GM12878 (cell line): Measurements from ENCODE around the gene HPD. TPM values are rescaled to one million over a fixed set of nuclear protein-coding genes. Genes with fewer than 3 reads are reported as not detected.

Experiments used
- ATAC-seq: fragments of 200-7000 bp; cut with Tn5 transposase; 3 replicates; pipeline ENCODE4 v1.9.1; 2020; ENCODE audit warnings: mild to moderate bottlenecking, moderate library complexity
- BruUV-seq: library from RNA; stranded (reverse); fragments of 400-500 nt; replicated peaks from 2 replicates; lab custom pipeline; 2021; lab: Mats Ljungman, UMichigan
- CTCF ChIA-PET: fragments of 300-600 bp; sonication (Branson Sonifier 250); formaldehyde crosslinking; extraction: SDS; loops from one replicate; lab custom pipeline; 2021; ENCODE audit warnings: inconsistent platforms; lab: Yijun Ruan, JAX
- POLR2A ChIA-PET: fragments of 350-600 bp; formaldehyde crosslinking; extraction: SDS; loops from one replicate; lab custom pipeline; 2021; ENCODE audit warnings: inconsistent platforms; lab: Charles Lee
- RAD21 ChIA-PET: fragments of 300-600 bp; sonication (Branson Sonifier 250); formaldehyde crosslinking; loops from one replicate; lab custom pipeline; 2023; ENCODE audit warnings: antibody characterized with exemption; ENCODE audit not compliant: unreplicated experiment; lab: Charles Lee
- SMC1A ChIA-PET: fragments of 300-600 bp; sonication (Branson Sonifier 250); formaldehyde crosslinking; loops from one replicate; lab custom pipeline; 2023; ENCODE audit not compliant: unreplicated experiment, uncharacterized antibody; lab: Charles Lee
- DNase-seq: peaks from one replicate; pipeline ENCODE4 v3.0.0-alpha.2; 2011; ENCODE audit warnings: low read depth, low spot score
- FAIRE-seq: peaks from 3 replicates; lab custom pipeline; 2011; peaks lifted over from hg19 to GRCh38; lab: Jason Lieb, UNC
- H2AFZ ChIP-seq: 2 replicates; pipeline ENCODE4 v1.6.0; 2011; ENCODE audit warnings: low read depth, low read length, control low read depth; ENCODE audit not compliant: control insufficient read depth
- H3K27ac ChIP-seq: 2 replicates; pipeline ENCODE4 v1.5.1; 2011; ENCODE audit warnings: control low read depth; ENCODE audit not compliant: control insufficient read depth, insufficient read depth
- H3K27me3 ChIP-seq, 2 experiments: replicated peaks in 1 of 2; 2 replicates each; pipeline versions ENCODE4 v1.6.0 to v1.6.1; 2011; ENCODE audit warnings: low read length in 1 of 2; ENCODE audit not compliant: control insufficient read depth in 2 of 2, insufficient read depth in 2 of 2
- H3K36me3 ChIP-seq, 2 experiments: 2 replicates each; pipeline ENCODE4 v1.5.1; 2011; ENCODE audit warnings: low read length in 1 of 2; ENCODE audit not compliant: control insufficient read depth in 2 of 2, insufficient read depth in 2 of 2
- H3K4me1 ChIP-seq: 2 replicates; pipeline ENCODE4 v1.6.1; 2011; ENCODE audit warnings: mild to moderate bottlenecking, low read length, moderate library complexity, mixed read lengths; ENCODE audit not compliant: control insufficient read depth, insufficient read depth
- H3K4me2 ChIP-seq: 2 replicates; pipeline ENCODE4 v1.6.0; 2011; ENCODE audit warnings: control low read depth; ENCODE audit not compliant: control insufficient read depth, insufficient read depth
- H3K4me3 ChIP-seq: fragments of 200-600 bp; sonication (generic); 2 replicates; pipeline ENCODE4 v1.5.1; 2016
- H3K79me2 ChIP-seq: 2 replicates; pipeline ENCODE4 v1.6.0; 2011; ENCODE audit warnings: low read length; ENCODE audit not compliant: control insufficient read depth, insufficient read depth
- H3K9ac ChIP-seq: 2 replicates; pipeline ENCODE4 v1.8.0; 2011; ENCODE audit warnings: low read length, control low read depth, mixed read lengths; ENCODE audit not compliant: control insufficient read depth, insufficient read depth
- H3K9me3 ChIP-seq: replicated peaks from 3 replicates; pipeline ENCODE4 v1.5.1; 2011; ENCODE audit warnings: mild to moderate bottlenecking, low read length; ENCODE audit not compliant: control insufficient read depth, insufficient read depth
- H4K20me1 ChIP-seq: 2 replicates; pipeline ENCODE4 v1.6.0; 2011; ENCODE audit not compliant: control insufficient read depth, insufficient read depth
- BACH1 ChIP-seq: fragments of 450-650 bp; IDR thresholded peaks from 2 replicates; pipeline ENCODE4 v1.6.1; 2017; ENCODE audit warnings: mild to moderate bottlenecking, borderline replicate concordance
- BCL11A ChIP-seq: IDR thresholded peaks from 2 replicates; pipeline ENCODE4 v1.6.1; 2011; ENCODE audit warnings: low read depth, low read length
- CBFB ChIP-seq: IDR thresholded peaks from 2 replicates; pipeline ENCODE4 v1.6.1; 2016; ENCODE audit warnings: antibody characterized with exemption, low read depth
- CREM ChIP-seq: IDR thresholded peaks from 2 replicates; pipeline ENCODE4 v1.6.1; 2014; ENCODE audit warnings: antibody characterized with exemption, low read depth
- POLR2A ChIP-seq: IDR thresholded peaks from 2 replicates; pipeline ENCODE4 v1.6.1; 2011; ENCODE audit warnings: low read depth, mild to moderate bottlenecking, low read length
- POLR2AphosphoS2 ChIP-seq: IDR thresholded peaks from 2 replicates; pipeline ENCODE4 v1.6.1; 2011; ENCODE audit warnings: low read depth, mild to moderate bottlenecking, low read length, improper control_type of control experiment, moderate library complexity
- POLR2AphosphoS5 ChIP-seq: IDR thresholded peaks from 2 replicates; pipeline ENCODE4 v1.6.1; 2011; ENCODE audit warnings: mild to moderate bottlenecking, low read length, inconsistent platforms
- SMAD5 ChIP-seq: IDR thresholded peaks from 2 replicates; pipeline ENCODE4 v1.6.1; 2016; ENCODE audit warnings: antibody characterized with exemption, low read depth
- TAF1 ChIP-seq: IDR thresholded peaks from 2 replicates; pipeline ENCODE4 v1.6.1; 2011; ENCODE audit warnings: mild to moderate bottlenecking, low read depth, low read length, borderline replicate concordance
- YBX1 ChIP-seq: fragments of 450-650 bp; IDR thresholded peaks from 2 replicates; pipeline ENCODE4 v1.6.1; 2016; ENCODE audit warnings: antibody characterized with exemption
- YY1 ChIP-seq: IDR thresholded peaks from 2 replicates; pipeline ENCODE4 v1.6.1; 2011; ENCODE audit warnings: low read depth, mild to moderate bottlenecking, low read length
- WGBS: methylation state at CpG from one replicate; pipeline ENCODE4 v1.1.6; 2016; ENCODE audit warnings: low lambda C conversion rate; ENCODE audit not compliant: insufficient replicate concordance, insufficient coverage; ENCODE audit errors: missing lambda C conversion rate; 5-methylcytosine and 5-hydroxymethylcytosine counted together
- in situ Hi-C: fragments of 300-500 bp; cut with MboI; formaldehyde crosslinking; loops from 9 replicates; pipeline ENCODE4 v1.14.3; 2018; ENCODE audit warnings: mixed read lengths
- intact Hi-C: fragments of 100-400 bp; cut with micrococcal nuclease; formaldehyde crosslinking; loops from one replicate; pipeline ENCODE4 v1.14.2; 2022; ENCODE audit not compliant: unreplicated experiment
- polyA plus RNA-seq, 11 experiments: library from polyadenylated mRNA; depleted of rRNA in 4 of 11; unstranded in 6 of 11; stranded (reverse) in 5 of 11; fragments of >200 nt; fragmentation: Nextera tagmentation in 4 of 11; fragmentation: Illumina TruSeq in 1 of 11; extraction: Ambion mirVana in 4 of 11; extraction: Trizol in 1 of 11; gene quantifications; 1 replicate in 1 of 11; 2 replicates in 10 of 11; pipeline versions ENCODE4 v1.2.1 to v1.2.3, GENCODE V29; 2011 to 2016; ENCODE audit warnings: inconsistent platforms in 2 of 11, missing spikeins in 2 of 11, low read depth in 1 of 11
- total RNA-seq, 4 experiments: library from RNA; depleted of rRNA in 3 of 4; stranded (reverse); fragments of >200 nt in 3 of 4; fragmentation: Illumina TruSeq in 1 of 4; extraction: Trizol in 1 of 4; gene quantifications; 2 replicates each; pipeline versions ENCODE4 v1.2.1 to v1.2.3, GENCODE V29; 2013 to 2021
- TF ChIP-seq, protein P1 (sequence below): fragments of 450-650 bp; IDR thresholded peaks from 2 replicates; pipeline ENCODE4 v1.6.1; 2018; ENCODE audit warnings: mild to moderate bottlenecking, low read depth, moderate library complexity; ENCODE audit not compliant: partially characterized antibody
- TF ChIP-seq, protein P2 (sequence below): fragments of 450-650 bp; IDR thresholded peaks from 2 replicates; pipeline ENCODE4 v1.6.1; 2016; ENCODE audit warnings: mild to moderate bottlenecking
- TF ChIP-seq, protein P3 (sequence below): fragments of 450-650 bp; IDR thresholded peaks from 2 replicates; pipeline ENCODE4 v1.6.1; 2016; ENCODE audit warnings: mild to moderate bottlenecking, moderate library complexity, borderline replicate concordance

Gene HPD
- total and polyA plus RNA-seq, 10 of the 15 experiments (the other 5 are each of a cell fraction or from before 2014, with no cell fraction given), result 0.04 to 0.69 (median 0.28) TPM; not detected in 7

DNA sequence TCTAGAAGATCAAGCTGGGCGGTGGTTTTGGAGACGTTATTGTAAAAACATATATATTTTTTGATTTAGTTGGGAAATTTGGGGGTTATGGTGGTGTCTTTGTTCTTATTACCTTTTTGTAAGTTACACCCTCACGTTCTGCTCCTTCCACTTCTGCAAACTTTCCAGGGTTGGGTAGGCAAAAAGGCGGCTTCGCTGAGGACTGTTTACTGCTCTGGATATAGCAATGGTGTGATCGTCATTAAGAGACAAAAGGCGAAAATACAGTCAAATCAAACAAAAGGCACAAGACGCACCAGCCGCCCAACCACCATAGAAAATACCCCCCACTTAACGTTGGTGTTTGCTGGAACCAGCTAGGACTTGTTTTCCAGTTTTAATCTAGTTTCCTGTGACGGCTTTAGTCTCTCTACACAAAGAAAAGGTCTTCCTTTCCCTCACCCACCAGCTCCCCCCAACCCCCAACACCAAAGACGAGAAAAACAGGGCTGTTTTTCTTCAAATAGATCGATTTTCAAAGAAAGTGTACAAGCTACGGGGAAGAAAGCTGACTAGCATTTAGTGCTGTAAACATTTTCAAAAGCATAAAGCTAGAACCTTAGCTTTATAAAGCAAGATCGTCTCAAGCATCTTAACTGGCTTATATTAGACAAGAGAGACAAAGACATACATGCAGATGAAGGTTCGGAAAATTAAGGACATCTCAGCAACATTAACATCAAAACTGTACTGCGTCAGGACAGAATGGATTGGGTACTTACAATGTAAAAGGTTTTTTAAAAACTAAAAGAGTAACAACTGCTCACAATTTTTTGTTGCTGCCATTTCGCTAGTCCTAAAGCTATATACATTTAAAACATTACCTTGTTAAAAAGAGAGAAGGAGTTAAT, 56.8 kb downstream of the HPD start:
- ChIA-PET POLR2A (interaction anchor here (0.5 to 10.1 kb wide), 14 partner anchors 9 to 1582 kb away, joined by 3 to 155 read pairs (median 6); partner anchors contain the start of genes DIABLO, ORAI1, PSMD9 and RHOF), RAD21 (interaction anchor here (0.6 to 13.1 kb wide), 10 partner anchors 7 to 401 kb away, joined by 3 to 395 read pairs (median 4); partner anchors contain the start of genes ORAI1, PSMD9 and RHOF), SMC1A (interaction anchor here (0.8 to 12.2 kb wide), 9 partner anchors 8 to 699 kb away, joined by 3 to 226 read pairs (median 4); partner anchors contain the start of genes CFAP251, RHOF and ZCCHC8), CTCF (interaction anchor here (0.5 to 13.6 kb wide), 10 partner anchors 5 to 1132 kb away, joined by 3 to 565 read pairs (median 5); partner anchors contain the start of genes PSMD9, RHOF and SETD1B)
- Histone ChIP-seq H3K4me3 (peak overlapping the region; percentile 66), H3K4me2 (peak overlapping the region; percentile 88), H3K9me3 (no peaks in the 10 kb centered on the region), H3K36me3 (peaks cover 12 to 13% of the 10 kb centered on the region in 2 experiments; a peak in 3 of 4 replicates), H3K79me2 (peaks cover 73% of the 10 kb centered on the region), H3K9ac (peak overlapping the region; percentile 100), H3K4me1 (peaks cover 20% of the 10 kb centered on the region), H3K27ac (peak overlapping the region; percentile 97), H3K27me3 (no peaks in the 10 kb centered on the region), H2AFZ (no peak overlapping the region), H4K20me1 (peaks cover 5% of the 10 kb centered on the region; the same call in 1 of the 2 replicates)
- intact Hi-C loops, result loop anchor here (5.0 kb wide), 2 partner anchors 265 to 1430 kb away; partner anchors contain the start of genes MPHOSPH9 and MTRFR
- ATAC-seq, result no peak
- WGBS, result 2% methylated on average over 18 of the region's 18 CpGs
- in situ Hi-C loops, result no loop called here
- FAIRE-seq, result no peak
- no peak for DNase-seq
- BruUV-seq, result no TSS peak
- TF ChIP-seq YBX1 (no peak), BCL11A (no peak), SMAD5 (no peak), POLR2A (peak; percentile 49; the same call in 1 of the 2 replicates), BACH1 (0 out of 2 replicates have a peak, but pooled peaks have one; percentile 6), POLR2AphosphoS5 (peak; percentile 72), POLR2AphosphoS2 (0 out of 2 replicates have a peak, but pooled peaks have one; percentile 68), TAF1 (peak; percentile 45; the same call in 1 of the 2 replicates), CBFB (peak; percentile 19; the same call in 1 of the 2 replicates), YY1 (0 out of 2 replicates have a peak, but pooled peaks have one; percentile 8), CREM (0 out of 2 replicates have a peak, but pooled peaks have one; percentile 3)
- TF ChIP-seq, protein P1, sequence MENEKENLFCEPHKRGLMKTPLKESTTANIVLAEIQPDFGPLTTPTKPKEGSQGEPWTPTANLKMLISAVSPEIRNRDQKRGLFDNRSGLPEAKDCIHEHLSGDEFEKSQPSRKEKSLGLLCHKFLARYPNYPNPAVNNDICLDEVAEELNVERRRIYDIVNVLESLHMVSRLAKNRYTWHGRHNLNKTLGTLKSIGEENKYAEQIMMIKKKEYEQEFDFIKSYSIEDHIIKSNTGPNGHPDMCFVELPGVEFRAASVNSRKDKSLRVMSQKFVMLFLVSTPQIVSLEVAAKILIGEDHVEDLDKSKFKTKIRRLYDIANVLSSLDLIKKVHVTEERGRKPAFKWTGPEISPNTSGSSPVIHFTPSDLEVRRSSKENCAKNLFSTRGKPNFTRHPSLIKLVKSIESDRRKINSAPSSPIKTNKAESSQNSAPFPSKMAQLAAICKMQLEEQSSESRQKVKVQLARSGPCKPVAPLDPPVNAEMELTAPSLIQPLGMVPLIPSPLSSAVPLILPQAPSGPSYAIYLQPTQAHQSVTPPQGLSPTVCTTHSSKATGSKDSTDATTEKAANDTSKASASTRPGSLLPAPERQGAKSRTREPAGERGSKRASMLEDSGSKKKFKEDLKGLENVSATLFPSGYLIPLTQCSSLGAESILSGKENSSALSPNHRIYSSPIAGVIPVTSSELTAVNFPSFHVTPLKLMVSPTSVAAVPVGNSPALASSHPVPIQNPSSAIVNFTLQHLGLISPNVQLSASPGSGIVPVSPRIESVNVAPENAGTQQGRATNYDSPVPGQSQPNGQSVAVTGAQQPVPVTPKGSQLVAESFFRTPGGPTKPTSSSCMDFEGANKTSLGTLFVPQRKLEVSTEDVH, result no peak
- TF ChIP-seq, protein P2, sequence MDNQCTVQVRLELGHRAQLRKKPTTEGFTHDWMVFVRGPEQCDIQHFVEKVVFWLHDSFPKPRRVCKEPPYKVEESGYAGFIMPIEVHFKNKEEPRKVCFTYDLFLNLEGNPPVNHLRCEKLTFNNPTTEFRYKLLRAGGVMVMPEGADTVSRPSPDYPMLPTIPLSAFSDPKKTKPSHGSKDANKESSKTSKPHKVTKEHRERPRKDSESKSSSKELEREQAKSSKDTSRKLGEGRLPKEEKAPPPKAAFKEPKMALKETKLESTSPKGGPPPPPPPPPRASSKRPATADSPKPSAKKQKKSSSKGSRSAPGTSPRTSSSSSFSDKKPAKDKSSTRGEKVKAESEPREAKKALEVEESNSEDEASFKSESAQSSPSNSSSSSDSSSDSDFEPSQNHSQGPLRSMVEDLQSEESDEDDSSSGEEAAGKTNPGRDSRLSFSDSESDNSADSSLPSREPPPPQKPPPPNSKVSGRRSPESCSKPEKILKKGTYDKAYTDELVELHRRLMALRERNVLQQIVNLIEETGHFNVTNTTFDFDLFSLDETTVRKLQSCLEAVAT, result peak; percentile 25; the same call in 1 of the 2 replicates
- TF ChIP-seq, protein P3, sequence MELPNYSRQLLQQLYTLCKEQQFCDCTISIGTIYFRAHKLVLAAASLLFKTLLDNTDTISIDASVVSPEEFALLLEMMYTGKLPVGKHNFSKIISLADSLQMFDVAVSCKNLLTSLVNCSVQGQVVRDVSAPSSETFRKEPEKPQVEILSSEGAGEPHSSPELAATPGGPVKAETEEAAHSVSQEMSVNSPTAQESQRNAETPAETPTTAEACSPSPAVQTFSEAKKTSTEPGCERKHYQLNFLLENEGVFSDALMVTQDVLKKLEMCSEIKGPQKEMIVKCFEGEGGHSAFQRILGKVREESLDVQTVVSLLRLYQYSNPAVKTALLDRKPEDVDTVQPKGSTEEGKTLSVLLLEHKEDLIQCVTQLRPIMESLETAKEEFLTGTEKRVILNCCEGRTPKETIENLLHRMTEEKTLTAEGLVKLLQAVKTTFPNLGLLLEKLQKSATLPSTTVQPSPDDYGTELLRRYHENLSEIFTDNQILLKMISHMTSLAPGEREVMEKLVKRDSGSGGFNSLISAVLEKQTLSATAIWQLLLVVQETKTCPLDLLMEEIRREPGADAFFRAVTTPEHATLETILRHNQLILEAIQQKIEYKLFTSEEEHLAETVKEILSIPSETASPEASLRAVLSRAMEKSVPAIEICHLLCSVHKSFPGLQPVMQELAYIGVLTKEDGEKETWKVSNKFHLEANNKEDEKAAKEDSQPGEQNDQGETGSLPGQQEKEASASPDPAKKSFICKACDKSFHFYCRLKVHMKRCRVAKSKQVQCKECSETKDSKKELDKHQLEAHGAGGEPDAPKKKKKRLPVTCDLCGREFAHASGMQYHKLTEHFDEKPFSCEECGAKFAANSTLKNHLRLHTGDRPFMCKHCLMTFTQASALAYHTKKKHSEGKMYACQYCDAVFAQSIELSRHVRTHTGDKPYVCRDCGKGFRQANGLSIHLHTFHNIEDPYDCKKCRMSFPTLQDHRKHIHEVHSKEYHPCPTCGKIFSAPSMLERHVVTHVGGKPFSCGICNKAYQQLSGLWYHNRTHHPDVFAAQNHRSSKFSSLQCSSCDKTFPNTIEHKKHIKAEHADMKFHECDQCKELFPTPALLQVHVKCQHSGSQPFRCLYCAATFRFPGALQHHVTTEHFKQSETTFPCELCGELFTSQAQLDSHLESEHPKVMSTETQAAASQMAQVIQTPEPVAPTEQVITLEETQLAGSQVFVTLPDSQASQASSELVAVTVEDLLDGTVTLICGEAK, result peak; percentile 34; the same call in 1 of the 2 replicates
